GM18858 (cell line): ENCODE measurements around the gene ZFR2.

Source experiments
- ATAC-seq: cut with Tn5 transposase; IDR thresholded peaks from one replicate; pipeline ENCODE4 v1.9.1; 2021; ENCODE audit not compliant: unreplicated experiment

ZFR2 gene

DNA sequence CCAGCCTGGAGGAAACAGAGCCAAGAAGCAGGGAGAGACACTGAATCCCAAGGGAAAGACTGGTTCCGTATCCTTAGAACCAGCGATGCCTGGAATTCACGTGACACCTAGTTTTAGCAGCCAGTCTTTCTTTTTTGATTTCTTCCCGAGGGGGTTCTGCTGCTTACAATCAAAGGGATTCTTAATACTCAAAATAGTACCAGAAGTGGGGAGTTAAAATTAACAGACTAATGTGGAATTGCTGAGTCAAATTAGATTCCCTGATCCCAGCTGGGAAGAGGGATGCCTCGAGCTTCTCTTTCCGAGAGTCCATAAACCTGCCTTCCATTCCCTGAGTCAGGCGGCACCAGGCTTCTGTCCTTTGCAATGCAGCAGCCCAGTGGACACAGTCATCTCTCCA, 77.9 kb downstream of the ZFR2 start:
- ATAC-seq: no peak

DNA sequence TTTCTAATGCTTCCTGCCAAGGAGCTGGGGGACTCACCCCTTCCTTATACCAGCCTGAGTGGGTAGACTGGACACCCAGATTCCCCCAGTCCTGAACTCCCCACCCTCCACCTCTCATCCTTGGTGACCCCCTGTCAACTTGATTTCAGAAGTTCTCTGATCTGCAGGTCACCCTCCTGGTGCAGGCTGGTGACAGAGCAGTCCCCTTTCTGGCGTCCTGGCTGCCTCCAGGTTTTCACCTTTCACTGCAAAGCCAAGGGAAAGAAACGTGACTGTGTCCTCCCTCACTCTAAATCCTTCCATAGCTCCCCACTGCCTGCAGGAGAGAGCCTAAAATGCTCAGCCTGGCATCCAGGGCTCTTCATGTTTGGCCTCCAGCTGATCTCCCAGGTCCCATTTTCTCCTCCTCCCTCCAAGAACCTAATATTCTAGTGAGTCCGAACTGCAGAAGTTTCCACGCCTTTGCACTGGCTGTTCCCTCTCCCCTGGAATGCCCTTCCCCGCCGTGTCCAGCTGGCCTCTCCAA, 78.6 kb downstream of the ZFR2 start:
- ATAC-seq: no peak

DNA sequence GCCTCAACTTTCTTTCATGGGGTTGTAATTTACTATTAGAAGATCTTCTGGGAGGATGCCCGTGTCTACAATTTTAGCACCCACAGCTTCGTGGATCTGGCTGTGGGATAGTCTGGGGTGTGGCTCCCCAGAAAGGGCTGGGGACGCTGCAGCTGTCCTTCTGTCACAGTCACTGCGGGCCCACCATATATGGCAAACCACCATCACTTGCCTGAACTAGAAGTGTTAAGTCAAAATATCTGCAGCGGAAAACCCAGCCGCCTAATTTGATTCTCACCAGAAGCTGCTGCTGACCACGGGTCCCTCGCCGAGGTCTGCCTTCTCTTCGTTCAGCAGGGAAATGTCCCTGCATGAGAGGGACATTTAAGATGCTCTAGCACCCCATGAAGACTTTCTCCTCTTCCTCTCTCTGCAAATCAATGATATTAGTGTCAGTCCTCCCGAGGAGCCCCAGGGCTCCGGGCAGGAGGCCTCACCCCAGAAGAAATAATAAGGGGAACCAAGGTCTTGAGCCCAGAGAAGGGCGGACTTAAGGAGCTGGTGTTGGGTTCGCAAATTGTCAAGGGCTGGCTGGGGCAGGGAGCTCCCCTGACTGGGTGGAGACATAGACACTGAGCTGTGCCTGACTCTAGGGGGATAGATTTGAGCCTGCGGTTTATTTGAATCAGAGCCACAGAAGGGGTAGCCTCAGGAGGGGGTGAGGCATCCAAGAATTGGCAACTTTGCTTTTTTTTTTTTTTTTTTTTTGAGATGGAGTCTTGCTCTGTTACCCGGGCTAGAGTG, 79.7 kb downstream of the ZFR2 start:
- no peak for ATAC-seq

DNA sequence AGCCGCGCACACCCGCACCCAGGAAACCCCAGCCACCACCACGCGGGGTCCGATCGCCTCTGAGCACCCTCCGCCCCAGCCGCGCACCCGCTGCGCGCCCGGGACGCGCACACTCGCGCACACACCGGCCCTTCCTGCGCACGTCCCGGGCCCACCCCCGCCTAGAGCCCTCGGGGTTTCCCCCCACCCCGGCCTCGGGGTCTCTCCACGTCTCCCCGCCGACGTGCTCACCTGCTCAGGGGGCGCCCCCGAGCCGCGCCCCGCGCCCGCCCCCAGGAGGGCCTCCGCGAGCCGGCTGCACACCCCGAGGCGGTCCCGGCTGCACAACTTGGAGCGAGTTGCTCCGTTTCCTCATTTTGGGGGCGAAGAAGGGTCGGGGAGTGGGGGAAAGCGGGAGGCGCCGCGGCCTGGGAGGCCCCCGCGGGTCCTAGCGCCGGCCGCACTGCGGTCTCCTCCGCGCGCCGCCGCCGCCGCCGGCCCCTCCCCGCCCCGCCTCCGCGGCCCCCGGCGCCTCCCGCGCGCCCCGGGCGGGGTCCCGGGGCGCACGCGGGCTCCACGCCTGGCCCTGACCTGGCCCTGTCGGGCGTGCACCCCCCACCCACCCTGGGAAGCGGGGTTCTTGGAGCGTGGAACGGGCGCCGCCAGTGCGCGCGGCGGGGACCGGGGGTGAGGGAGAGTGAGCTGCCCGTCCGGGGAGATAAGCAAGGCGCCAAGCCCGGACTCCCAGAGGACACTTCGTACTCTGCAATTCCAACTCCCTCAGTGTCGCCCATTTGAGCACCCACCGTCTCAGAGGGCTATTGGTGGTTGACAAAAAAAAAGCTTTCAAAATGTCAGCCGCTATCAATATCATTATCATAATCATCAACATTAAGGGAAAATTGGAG, 82.7 kb downstream of the ZFR2 start, which contains the start of gene MATK:
TSS of gene MATK (minus strand) at position 444 of the 887 bp plus-strand sequence. CDS start 1,246 bp downstream, outside the sequence.
- no peak for ATAC-seq

DNA sequence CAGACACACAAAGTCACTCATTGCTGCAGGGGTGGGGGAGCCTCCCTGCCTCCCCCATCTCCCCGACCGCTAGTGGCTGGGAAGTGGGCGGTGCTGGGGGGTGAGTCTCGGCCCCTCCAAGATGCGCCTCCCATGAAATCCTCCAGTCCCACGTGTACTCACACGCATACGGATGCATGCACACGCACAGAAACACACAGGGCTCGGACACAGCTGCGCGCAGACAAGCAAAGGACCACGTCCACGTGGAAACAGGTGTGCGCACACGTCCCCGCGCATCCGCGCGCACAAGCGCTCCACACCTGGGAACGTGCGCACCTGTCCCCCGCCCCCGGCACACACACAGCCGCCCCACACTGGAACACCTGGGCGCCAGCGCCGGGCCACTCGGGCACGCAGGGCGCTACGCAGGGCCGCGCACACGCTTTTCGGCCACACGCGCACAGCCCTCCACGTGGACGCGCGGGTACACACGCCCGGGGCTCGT, 83.3 kb downstream of the ZFR2 start:
- ATAC-seq: no peak

DNA sequence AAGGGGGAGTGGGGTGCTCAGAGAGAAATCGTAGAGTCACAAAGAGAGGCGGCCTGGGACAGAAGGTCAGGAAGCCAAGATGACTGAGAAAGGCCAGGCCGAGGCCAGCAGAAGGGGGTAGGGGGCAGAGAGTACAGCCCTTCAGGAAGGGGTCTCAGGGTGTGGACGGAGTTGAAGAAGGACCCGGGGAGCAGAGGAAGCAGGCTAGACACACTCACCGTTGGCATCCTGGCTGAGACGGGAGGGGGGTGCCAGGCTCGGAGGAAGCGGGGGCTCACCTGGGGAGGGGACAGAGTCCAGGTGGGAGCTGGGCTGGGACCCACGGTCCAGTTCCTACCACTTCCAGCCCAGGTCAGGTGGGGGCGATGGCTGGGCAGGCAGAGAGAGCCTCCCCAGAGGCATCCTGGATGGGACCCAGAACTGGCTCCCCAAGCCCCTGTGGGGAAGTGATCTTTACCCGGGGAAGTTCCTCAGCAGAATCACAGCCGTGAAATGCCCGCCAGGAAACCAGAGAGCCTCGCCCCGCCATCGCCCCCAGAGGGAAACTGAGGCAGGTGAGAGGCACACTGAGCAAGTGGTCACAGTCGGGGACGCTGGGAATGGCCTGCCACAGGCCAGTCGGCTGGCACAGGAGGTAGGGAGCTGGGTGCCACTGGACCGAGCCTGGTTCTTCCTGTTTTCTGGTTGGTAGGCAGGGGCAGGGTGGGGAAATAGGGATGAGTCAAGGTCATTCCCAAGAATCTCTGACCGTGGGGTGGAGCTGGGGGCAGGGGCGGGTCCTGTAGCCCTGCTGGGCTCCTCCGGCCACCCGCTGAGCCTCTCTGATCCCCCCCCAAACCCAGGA, 84.0 kb downstream of the ZFR2 start:
- ATAC-seq: no peak

DNA sequence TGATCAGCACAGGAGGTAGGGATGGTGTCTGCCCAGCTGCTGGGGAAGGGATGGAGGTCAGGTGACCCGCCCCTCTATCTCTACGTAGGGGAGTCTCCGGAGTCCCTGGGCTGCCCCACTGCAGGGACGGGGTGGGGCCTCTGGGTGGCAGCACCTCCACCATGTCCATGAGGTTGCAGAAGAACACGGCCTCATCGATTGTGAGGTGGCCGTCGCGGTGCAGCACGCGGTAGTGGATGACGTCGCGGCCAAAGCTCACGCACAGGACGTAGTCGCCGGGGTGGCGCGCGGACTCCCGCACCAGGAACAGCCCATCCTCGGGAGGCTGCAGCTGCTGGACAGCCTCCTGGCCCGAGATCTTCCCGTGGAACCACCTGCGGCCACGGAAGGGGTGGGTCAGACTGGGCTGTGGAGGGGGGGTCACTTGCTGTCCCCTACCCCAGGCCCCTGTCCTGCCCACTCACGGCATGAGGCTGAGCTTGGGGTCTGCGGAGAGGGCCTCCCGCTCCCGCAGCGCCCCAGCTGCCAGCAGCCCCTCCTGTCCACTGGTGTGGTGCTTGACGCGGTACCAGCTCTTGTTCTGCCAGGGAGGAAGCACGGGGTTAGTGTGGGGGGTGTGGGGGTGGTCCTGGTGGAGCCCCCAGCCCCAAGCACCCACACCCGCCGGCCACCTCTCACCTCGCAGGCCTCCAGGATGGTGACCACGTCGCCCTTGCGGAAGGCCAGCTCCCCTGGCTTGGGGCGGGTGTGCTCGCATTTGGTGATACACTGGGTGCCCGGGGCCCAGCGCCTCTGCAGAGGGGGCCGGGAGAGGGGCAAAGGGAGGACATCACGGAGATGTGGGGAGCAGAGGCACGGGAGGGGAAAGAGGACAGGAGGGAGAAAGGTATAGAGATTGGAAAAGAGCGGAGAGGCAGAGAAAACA, 84.9 kb downstream of the ZFR2 start:
- no peak for ATAC-seq

DNA sequence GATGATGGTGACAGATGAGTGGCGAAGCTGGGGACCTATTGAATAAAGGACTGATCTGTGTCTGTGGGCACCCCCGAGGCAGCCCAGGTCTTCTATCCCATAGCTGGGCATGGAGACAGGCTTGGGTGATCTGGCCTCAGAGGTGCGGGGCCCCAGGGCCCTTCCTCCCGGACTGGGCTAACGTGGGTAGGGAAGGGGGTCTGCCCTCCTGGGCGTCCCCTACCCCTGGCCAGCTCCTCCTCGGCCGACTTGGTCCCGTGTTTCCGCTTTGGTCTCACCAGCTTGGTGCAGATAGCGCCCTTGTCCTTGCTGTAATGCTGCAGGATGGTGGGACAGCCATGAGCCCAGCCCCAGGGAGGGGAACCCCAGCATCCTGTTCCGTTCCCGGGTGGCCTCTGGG, 85.9 kb downstream of the ZFR2 start:
- no peak for ATAC-seq

DNA sequence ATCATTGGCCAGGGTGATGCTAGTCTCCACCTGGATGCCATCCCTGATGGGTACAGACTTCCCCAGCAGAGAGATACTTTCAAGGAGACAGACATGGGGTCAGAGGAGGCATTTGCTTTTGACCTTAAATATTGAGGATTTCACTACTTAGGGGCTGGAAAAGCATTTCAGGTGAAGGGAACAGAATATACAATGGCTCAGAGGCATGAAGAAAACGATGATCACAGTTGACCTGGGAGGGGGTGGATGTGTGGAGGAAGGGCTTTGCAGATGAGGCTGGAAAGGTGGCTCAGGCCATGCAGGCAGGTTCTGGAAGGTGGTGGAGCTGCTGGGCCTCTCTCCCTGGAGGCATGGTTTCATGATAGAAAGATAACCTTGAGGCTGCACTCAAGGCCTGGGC, 86.5 kb downstream of the ZFR2 start:
- no peak for ATAC-seq

DNA sequence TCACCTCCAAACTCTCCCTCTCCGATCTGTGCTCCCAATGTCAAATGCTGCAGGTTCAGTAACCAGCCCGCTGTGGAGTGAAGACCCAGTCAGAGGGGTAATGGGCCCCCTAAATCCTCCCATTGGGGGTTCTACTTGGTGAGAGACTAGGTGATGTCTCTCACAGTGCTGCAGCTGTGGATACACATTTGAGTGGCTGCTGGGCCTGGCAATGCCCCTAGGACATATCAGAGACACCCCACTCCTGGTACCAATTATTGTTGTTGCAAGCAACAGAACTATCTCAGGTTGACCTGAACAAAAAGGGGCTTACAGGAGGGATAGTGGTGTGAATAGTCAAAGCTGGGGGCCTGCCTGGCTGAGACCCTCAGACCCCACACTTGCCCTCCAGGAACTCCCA, 87.2 kb downstream of the ZFR2 start:
- no peak for ATAC-seq

DNA sequence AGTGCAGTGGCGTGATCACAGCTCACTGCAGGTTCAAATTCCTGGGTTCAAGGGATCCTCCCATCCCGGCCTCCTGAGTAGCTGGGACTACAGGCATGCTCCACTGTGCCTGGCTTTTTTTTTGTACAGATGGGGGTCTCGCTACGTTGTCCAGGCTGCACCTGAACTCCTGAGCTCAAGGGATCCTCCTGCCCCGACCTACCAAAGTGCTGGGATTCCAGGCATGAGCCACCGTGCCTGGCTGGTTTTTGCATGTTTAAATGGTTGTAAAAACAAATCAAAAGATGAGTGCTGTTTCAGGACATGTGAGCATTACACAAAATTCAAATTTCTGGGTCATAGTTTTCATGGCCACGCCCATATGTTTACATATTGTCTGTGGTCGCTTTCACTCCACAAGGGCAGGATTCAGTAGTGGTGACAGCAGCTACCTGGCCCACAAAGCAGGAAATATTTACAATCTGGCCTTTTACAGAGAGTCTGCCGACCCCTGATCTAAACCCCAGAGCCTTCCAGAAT, 88.0 kb downstream of the ZFR2 start:
- no peak for ATAC-seq

DNA sequence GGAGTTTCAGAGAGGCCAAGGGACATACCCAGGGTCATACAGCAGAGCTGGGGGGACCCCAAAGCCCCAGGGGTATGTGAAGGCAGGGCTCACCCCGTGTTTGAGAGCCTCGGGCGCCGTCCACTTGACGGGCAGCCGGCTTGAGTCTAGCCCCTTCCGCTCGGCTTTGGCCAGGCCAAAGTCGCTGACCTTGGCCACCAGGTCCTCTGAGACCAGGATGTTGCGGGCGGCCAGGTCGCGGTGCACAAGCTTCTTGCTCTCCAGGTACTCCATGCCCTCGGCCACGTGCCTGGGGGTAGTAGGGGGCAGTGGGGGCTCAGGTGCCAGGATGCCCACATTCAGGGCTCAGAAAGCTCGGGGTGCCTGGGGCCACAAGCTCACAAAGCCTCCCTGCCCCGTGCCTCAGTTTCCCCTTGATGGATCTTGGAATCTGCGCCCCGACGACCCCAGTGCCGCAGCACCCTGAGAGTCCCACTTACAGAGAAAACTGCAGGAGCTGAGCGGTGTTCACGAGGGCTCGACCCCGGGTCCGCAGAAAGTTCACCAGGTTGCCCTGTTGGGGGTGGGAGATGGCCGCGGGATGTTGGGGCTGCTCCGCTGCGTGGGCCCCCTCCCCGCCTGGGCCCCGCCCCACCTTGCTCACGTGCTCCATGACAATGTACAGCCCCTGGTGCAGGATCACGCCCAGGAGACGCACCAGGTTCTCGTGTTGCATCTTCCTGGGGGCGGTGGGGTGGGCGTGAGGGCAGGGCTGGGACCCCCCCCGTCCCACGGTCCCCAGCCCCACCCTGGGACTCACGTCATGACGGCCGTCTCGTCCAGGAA, 89.7 kb downstream of the ZFR2 start:
- ATAC-seq: no peak

DNA sequence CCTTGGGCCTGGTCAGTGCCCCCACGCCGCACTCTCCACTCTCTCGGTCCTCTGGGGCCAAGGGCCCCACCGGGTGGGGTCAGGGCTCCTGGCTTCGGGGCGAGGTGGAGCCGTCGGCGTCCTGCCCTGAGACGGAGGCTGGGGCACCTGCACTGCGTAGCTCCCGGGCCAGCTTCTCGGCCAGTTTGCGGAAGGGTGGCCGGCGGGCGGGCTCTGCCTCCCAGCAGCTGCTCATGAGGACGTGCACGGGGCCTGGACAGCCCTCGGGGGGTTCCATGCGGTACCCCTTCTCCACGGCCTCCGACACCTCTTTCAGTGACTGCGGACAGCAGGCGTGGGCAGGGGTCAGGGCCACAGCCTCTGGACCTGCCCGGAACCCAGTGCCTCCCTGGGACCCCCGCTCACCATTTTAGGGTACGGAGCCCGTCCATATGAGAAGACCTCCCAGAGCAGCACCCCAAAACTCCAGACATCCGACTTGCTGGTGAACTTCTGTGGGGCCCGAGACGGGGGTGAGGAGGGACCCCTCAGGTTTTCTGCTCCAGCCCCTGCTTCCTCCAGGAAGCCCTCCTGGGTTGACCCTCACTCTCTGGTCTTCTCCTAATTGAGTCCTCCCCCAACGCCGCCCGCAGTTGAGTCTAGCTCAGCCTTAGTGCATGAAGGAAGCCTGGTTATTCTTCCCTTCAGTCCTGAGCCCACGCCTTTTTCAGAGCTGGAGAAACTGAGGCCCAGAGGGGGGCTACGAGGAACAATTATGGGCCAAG, 90.6 kb downstream of the ZFR2 start:
- no peak for ATAC-seq

DNA sequence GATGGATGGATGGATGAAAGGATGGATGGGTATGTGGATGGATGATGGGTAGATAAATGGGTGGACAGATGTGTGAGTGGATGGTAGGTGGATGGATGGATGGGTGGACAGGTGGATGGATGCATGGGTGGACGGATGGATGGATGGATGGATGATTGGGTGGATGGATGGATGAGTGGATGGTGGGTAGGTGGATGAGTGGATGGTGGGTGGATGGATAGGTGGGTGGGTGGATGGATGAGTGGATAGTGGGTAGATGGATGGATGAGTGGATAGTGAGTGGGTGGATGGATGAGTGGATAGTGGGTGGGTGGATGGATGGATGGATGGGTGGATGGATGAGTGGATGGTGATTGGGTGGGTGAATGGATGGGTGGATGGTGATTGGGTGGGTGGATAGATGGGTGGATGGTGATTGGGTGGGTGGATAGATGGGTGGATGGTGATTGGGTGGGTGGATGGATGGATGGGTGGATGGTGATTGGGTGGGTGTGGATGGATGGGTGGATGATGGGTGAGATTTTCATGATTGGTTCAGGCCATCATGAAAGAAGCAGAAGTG, 92.3 kb downstream of the ZFR2 start:
- no peak for ATAC-seq

DNA sequence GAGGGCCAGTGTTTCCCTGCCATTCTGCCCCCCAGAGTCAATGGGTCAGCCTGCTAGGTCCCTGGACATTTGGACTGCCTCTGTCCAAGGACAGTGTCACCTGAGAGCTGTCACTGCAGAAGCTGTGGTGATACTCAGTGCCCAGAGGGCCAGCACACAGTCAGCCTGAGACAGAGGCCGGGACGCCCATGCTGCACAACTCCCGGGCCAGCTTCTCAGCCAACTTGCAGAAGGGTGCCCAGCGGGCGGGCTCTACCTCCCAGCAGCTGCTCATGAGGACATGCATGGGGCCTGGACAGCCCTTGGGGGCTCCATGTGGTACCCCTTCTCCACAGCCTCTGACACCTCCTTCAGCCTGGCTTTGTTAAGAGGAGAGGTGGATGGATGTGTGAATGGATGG, 93.0 kb downstream of the ZFR2 start:
- ATAC-seq: no peak

DNA sequence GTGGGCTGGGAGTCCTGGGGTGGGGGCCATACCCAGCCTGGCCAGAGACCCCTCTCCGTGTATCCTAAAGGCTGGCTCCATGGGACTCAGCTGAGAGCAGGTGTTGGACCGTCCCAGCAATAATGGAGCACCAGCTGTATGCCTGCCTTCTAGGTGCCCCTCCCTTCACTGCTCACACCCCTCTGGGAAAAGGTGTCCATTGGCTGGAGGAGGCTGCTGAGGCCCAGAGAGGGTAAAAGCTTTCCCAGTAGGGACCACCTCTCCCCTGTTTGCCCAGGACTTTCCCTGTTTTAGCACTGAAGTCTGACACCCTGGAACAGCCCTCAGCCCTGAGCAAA, 93.5 kb downstream of the ZFR2 start:
- ATAC-seq: no peak

DNA sequence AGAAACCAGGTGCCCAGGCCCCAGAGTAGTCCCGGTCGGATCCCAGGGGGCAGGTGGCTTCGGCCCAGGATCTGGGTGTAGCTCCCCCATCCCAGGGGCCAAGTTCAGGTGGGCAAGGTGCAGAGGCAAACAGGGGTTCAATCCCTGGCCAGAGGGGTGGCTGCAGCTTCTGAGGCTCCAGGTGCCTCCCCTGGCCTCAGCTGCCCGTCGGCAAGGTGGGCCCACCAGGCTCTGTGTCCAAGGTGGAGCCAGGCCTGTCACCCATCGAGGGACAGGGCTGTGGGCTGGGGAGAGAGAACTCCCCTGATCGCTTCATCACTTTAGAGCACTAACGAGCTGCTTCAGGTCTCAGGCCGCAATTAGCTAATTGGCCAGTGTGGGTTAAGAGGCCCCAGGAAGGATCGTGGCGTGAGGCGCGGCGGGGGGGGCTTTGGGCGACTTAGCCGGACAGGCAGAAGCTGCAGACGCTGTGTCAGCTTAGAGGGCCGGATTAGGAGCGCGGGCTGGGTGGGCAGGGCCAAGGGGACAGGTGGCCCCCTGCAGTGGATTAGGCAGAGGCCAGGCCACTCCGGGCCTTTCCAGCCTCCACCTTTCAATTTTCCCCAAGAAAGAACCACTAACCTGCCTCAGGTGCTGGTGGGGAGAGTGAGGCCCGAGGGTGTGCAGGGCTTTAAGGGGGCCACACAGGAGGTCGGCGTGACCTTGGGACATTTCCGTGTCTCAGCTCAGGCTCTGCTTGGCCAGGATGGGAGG, 94.0 kb downstream of the ZFR2 start:
- no peak for ATAC-seq
